Subcutaneous adipose tissue (tissue), 4 donors: ENCODE measurements around the gene SPCS2. TPM values are rescaled to one million over a fixed set of nuclear protein-coding genes. Genes with fewer than 3 reads are reported as not detected.

Source experiments
- CTCF ChIP-seq: fragments of 450-650 bp; IDR thresholded peaks from one replicate; pipeline ENCODE4 v1.5.1; 2016; ENCODE audit warnings: low read depth, mild to moderate bottlenecking, control low read depth, antibody characterized with exemption, moderate library complexity
- total RNA-seq, 4 donors: library from RNA; depleted of rRNA; stranded (reverse); fragments of >200 nt; gene quantifications; one replicate each; pipeline ENCODE4 v1.1.0, GENCODE V29; 2016

The SPCS2 gene
- total RNA-seq, 4 donors from 2014 or later: 32.4 to 89.2 (median 41.1) TPM

GRCh38 chr11:74950374-74950969 is 1.4 kb downstream of the SPCS2 start:
- TF ChIP-seq CTCF: no peak

- no peak for TF ChIP-seq CTCF
These were observed 2.2 kb downstream of the SPCS2 start for GRCh38 chr11:74951226-74951625.

GRCh38 chr11:74952752-74953151 is 3.7 kb downstream of the SPCS2 start:
- TF ChIP-seq CTCF: no peak

GRCh38 chr11:74953451-74953850 is 4.4 kb downstream of the SPCS2 start:
- no peak for TF ChIP-seq CTCF

- no peak for TF ChIP-seq CTCF
These were observed 5.1 kb downstream of the SPCS2 start for GRCh38 chr11:74954199-74954598.

- no peak for TF ChIP-seq CTCF
These were observed 7.4 kb downstream of the SPCS2 start for GRCh38 chr11:74956397-74957015.

- no peak for TF ChIP-seq CTCF
These were observed 9.0 kb downstream of the SPCS2 start for GRCh38 chr11:74957937-74958629.
